HG02943 (cell line): ENCODE measurements around the gene RFX1.
A peak's percentile ranks its signal among the peaks of the same experiment; 100 is the strongest.
"Not testable (repeated sequence)": the region's sequence is repeated elsewhere in the genome, so short reads cannot be mapped to it uniquely, and the experiment has no call there.

ENCODE experiments used
- ATAC-seq: cut with Tn5 transposase; IDR thresholded peaks from one replicate; pipeline ENCODE4 v1.9.1; 2021; ENCODE audit warnings: mild to moderate bottlenecking, low read depth, moderate library complexity; ENCODE audit not compliant: unreplicated experiment

RFX1 gene

GRCh38 chr19:14027856-14028450 lies 21.8 kb upstream of the RFX1 start, which contains the start of gene RLN3:
Gene RLN3, plus strand, starts transcription at chr19:14028148. Its CDS starts 57 bp downstream, at chr19:14028205.
- no peak for ATAC-seq

GRCh38 chr19:14026652-14027192 lies 20.6 kb upstream of the RFX1 start:
- ATAC-seq, result not testable (repeated sequence)

- no peak for ATAC-seq
These were observed 17.5 kb upstream of the RFX1 start for GRCh38 chr19:14023404-14024235.

- ATAC-seq, result no peak
These were observed 16.3 kb upstream of the RFX1 start for GRCh38 chr19:14022469-14022868.

GRCh38 chr19:14021474-14021873 lies 15.4 kb upstream of the RFX1 start:
- no peak for ATAC-seq

GRCh38 chr19:14019739-14020138 lies 13.6 kb upstream of the RFX1 start:
- not testable (repeated sequence) for ATAC-seq

- no peak for ATAC-seq
These were observed 13.0 kb upstream of the RFX1 start for GRCh38 chr19:14019100-14019499.

GRCh38 chr19:14015524-14016035 lies 9.5 kb upstream of the RFX1 start:
- peak; percentile 72 for ATAC-seq

GRCh38 chr19:14012378-14012915 lies 6.3 kb upstream of the RFX1 start:
- ATAC-seq, result no peak

GRCh38 chr19:14006766-14007562 lies 844 bp upstream of the RFX1 start:
- ATAC-seq, result peak; percentile 37

- peak; percentile 27 for ATAC-seq
These were observed 603 bp downstream of the RFX1 start for GRCh38 chr19:14005349-14006084.

- no peak for ATAC-seq
These were observed 1.3 kb downstream of the RFX1 start for GRCh38 chr19:14004619-14005348.

GRCh38 chr19:14003251-14004055 lies 2.7 kb downstream of the RFX1 start:
- no peak for ATAC-seq

- no peak for ATAC-seq
These were observed 3.4 kb downstream of the RFX1 start for GRCh38 chr19:14002571-14003250.

GRCh38 chr19:14000691-14001375 lies 5.3 kb downstream of the RFX1 start:
- ATAC-seq, result no peak

- no peak for ATAC-seq
These were observed 7.0 kb downstream of the RFX1 start for GRCh38 chr19:13999085-13999484.

GRCh38 chr19:13998426-13998825 lies 7.7 kb downstream of the RFX1 start:
- ATAC-seq, result no peak
